Measurements from ENCODE around the gene EXOSC5.

EXOSC5 gene

GRCh38 chr19:41421314-41421713 lies 24.2 kb upstream of the EXOSC5 start:
- no peak overlapping the region for H3K4me3 ChIP-seq (ENCODE audit: low read depth, low read length)
- TF ChIP-seq CTCF (IDR thresholded peaks at IDR 0.05; ENCODE audit: borderline replicate concordance, insufficient read depth, low read depth, low read length), result no peak

GRCh38 chr19:41420101-41420880 lies 23.1 kb upstream of the EXOSC5 start:
- no peak overlapping the region for H3K4me3 ChIP-seq (ENCODE audit: low read depth, low read length)
- TF ChIP-seq CTCF (IDR thresholded peaks at IDR 0.05; ENCODE audit: borderline replicate concordance, insufficient read depth, low read depth, low read length), result no peak

DNA sequence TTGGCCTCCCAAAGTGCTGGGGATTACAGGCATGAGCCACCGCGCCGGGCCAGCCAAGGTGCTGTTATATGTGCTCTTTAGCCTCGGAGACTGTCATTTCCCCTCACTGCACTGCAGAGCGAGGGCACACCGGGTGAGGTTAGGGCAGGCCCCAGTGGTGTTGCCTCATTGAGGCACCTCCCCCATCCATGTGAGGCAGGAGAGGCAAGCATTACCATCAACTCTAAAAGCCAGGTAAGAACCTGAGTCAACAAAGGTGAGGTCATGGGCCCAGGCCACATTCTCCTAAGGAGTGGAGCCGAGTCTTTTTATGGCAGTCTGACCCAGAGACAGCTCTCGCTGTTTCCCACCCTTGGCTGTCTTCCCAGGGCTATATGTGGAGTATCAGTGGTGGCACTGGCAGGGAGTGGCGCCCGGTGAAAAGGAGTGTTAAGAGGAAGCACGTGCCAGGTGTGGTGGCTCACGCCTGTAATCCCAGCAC lies 19.1 kb upstream of the EXOSC5 start:
- no peak overlapping the region for H3K4me3 ChIP-seq (ENCODE audit: low read depth, low read length)
- TF ChIP-seq CTCF (IDR thresholded peaks at IDR 0.05; ENCODE audit: borderline replicate concordance, insufficient read depth, low read depth, low read length), result no peak

DNA sequence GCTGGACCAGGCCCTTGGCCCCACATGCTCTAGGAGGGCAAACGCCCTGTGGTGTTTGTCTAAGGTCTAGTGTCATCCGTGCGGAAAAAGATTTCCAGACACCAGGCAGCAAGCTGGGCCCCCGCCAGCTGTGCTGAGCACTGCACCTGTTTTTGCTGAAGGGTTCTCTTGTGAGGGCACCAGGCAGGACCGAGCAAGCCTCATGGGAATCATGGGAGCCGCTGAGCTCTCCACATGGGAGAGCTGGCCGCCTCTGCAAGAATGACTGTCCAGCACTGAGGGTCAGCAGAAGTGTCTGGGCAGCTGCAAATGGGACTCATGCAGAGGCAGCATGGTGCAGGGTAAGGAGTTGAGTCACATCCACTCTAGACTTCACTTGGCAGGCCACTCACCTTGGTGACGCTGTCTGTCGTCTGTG lies 18.0 kb upstream of the EXOSC5 start:
- H3K4me3 ChIP-seq (ENCODE audit: low read depth, low read length), result no peak overlapping the region
- no peak for TF ChIP-seq CTCF (IDR thresholded peaks at IDR 0.05; ENCODE audit: borderline replicate concordance, insufficient read depth, low read depth, low read length)

DNA sequence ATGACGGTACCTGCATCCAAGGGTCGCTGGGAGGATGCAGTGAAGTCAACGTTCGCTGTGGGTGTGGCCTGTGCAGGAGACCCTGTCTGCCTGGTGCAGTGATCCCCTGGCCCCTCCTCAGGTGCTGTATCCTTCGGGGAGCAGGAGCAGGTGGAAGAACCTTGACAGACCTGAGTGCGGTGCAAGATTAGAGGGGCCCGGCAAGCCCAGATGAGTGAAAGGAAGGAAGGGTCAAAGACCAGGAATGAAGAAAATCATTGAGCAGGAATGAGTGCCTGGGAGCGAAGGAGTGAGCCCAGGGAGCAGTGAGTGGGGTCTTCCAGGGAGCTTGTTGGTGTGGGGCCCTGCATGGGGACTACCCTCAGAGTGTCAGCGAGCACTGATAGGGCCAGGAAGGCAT lies 17.3 kb upstream of the EXOSC5 start:
- no peak overlapping the region for H3K4me3 ChIP-seq (ENCODE audit: low read depth, low read length)
- no peak for TF ChIP-seq CTCF (IDR thresholded peaks at IDR 0.05; ENCODE audit: borderline replicate concordance, insufficient read depth, low read depth, low read length)

DNA sequence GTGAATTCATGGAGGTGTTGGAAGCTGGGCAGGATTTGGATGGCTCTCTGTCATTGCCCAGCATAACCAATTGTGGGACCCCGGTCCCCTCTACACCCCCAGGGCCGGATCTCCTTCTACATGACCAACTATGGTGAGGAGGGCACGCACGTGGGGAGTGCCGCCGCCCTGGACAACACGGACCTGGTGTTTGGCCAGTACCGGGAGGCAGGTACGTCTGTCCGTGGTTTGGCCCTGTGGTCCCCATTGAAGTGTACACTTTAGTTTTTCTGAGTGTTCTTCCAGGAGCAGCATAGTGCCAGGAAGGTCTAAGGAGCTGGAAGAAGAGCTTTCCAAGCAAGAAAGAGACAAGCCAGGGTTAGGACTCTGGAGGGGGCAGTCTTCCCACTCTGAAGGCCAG lies 16.8 kb upstream of the EXOSC5 start:
- no peak overlapping the region for H3K4me3 ChIP-seq (ENCODE audit: low read depth, low read length)
- TF ChIP-seq CTCF (IDR thresholded peaks at IDR 0.05; ENCODE audit: borderline replicate concordance, insufficient read depth, low read depth, low read length), result no peak

- no peak for TF ChIP-seq CTCF (IDR thresholded peaks at IDR 0.05; ENCODE audit: borderline replicate concordance, insufficient read depth, low read depth, low read length)
- no peak overlapping the region for H3K4me3 ChIP-seq (ENCODE audit: low read depth, low read length)
Observed at GRCh38 chr19:41412953-41413352, 15.8 kb upstream of the EXOSC5 start.
